GM21528 (cell line): Measurements from ENCODE around the gene DEF6.
"Not testable (repeated sequence)": the region's sequence is repeated elsewhere in the genome, so short reads cannot be mapped to it uniquely, and the experiment has no call there.

Experiments used
- ATAC-seq: cut with Tn5 transposase; IDR thresholded peaks from one replicate; pipeline ENCODE4 v1.9.1; 2021; ENCODE audit warnings: mild to moderate bottlenecking, moderate library complexity; ENCODE audit not compliant: unreplicated experiment, low FRiP score

Gene DEF6

DNA sequence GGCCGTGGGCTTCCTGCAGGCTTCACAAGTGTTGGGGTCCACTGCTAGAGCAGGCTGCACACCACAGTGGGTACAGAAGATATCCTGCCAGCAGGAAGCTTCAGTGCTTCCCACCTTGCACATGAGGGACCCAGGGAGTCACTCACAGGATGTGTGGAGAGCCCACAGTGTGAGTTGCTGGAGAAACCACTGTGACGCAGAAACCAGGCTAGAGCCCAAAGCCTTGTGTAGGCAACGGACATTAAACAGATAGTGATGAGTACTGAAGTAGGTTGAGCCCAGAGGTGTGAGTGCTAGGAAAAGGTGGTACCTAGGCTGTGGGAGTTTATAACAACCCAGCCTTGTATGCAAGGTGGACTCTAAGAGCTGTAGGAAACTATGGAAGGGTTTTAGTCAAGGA is 18.9 kb upstream of the DEF6 start:
- no peak for ATAC-seq

DNA sequence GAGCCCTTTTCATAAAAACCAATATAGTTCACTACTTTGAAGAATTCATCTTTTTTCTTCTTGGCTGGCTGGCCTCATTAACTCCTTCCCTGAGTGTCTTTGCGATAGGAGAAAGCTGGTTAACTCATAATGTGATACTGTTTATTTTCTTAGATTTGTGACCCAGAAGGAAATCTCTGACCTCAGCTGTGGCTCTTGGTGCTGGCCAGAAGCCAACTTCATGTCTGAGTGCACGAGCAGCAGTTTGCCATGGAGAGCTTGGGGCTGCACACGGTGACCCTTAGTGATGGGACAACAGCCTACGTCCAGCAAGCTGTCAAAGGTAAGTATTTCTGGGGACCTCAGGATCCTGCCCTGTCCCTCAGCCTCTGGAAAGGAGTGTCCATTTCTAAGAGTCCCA is 16.7 kb upstream of the DEF6 start:
- no peak for ATAC-seq

DNA sequence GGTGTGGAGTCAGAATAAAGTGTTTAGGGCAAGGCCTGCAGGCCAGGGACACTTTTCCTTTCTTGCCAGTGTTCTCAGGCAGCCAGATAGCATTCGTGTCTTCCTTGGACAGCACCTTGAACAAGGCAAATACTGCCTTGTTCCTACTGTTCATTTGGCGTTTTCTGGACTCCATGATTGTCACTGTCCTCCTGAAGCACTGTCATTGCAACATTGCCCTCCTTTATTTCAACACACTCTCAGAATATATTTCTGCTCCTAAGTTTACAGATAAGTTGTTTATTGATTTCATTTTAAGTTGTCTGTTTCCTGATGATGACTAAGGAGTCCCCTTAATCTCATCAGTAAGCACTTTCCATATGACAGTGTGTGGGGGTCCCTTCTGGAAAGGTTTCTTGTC is 15.1 kb upstream of the DEF6 start:
- no peak for ATAC-seq

DNA sequence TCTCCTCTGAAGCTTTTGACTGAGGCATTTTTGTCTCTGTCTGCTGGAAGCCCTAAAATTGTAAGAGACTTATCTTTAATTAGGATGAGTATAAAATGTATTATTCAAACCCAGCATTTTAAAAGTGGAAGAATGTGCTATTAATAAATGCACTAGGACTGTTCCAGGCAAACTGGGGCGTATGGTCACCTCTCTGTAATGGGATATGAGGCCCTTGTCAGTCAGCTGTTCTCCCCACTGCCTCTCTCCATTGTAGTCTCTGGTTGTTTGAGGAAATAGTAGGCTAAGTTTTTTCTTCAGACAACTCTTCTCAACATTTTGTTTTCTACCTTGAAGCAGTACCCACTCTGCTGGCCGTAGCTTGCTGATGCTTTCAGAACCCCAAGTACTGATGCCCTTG is 14.3 kb upstream of the DEF6 start:
- no peak for ATAC-seq

DNA sequence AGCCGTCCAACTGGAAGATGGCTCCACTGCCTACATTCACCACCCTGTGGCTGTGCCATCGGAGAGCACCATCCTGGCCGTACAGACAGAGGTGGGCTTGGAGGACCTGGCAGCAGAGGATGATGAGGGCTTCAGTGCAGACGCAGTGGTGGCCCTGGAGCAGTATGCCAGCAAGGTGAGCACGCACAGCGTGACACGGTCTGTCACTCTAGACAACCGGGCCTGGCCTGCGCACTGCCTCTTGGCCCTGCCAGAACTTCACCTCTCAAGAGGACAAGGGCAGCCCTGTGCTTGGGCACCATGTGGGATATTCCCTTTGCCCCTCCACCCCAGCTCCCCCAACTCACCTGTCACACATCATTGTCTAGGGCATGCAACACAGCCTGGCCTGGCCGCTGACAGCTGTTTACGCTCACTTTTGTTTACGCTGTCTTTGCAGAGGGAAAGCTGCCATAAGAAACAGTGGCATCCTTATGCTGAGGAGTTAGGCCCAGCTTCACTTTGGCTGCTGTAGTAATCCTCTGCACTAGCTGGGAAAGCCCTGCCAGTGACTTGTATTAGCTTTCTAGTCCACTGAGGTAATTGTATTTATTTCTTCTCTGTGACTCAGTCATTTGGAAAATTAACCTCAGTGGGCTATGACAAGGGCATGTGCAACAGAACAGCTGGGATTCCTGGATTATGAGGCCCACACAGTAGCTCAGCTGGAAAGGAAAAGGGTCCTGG is 9.8 kb upstream of the DEF6 start:
- no peak for ATAC-seq

DNA sequence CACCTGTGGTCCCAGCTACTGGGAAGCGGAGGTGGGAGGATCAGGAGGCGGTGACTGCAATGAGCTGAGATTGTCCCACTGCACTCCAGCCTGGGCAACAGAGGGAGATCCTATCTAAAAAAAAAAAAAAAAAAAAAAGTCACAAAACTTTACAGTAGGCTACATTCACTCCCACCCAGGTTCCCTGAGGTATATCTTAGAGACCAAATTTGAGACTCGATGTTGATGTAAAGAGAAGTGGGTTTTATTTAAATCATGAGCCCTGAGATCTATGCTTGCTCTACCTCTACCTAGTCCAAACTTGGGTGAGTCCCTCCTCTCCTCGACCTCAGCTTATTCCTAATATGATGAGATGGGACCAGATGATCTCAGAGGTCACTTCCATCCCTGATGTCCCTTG is 8.8 kb upstream of the DEF6 start:
- no peak for ATAC-seq

DNA sequence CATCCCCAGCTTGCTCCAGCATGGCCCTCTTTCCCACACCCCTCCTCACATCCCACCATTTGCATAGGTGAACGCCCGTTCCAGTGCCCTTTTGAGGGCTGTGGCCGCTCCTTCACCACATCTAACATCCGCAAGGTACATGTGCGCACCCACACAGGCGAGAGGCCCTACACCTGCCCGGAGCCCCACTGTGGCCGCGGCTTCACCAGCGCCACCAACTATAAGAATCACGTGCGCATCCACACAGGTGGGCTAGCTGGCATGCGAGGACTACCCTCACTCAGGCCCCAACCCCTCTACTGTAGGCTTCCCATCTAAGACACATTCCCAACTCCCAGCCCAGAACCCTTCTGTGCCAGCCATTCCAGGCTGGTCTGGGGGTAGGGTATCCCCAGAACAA is 6.1 kb upstream of the DEF6 start:
- ATAC-seq, result no peak

DNA sequence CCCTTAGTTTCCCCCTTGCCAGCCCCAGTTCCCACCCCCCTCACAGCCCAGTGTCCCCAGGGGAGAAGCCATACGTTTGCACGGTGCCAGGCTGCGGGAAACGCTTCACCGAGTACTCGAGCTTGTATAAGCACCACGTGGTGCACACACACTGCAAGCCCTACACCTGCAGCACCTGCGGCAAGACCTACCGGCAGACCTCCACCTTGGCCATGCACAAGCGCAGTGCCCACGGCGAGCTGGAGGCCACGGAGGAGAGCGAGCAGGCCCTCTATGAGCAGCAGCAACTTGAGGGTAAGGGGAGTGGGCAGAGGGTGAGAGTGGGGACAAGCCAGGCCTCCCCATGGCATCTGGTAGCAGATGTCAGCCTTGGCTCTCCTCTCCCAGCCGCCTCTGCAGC is 5.1 kb upstream of the DEF6 start:
- no peak for ATAC-seq

DNA sequence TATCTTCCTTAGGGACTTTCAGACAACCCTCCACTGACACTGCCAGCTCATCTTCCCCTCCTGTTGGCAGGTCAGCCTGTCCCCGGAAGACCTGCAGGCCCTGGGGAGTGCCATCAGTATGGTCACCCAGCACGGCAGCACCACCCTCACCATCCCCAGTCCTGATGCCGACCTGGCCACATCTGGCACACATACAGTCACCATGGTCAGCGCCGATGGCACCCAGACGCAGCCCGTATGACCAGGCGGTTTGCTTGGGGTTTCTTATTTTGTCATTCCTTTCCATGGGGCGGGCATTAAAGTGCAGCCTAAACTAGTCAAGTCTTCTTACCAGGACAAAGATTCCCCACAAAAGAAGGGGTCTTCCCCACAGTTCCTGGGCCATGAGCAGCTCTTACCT is 3.9 kb upstream of the DEF6 start:
- no peak for ATAC-seq

DNA sequence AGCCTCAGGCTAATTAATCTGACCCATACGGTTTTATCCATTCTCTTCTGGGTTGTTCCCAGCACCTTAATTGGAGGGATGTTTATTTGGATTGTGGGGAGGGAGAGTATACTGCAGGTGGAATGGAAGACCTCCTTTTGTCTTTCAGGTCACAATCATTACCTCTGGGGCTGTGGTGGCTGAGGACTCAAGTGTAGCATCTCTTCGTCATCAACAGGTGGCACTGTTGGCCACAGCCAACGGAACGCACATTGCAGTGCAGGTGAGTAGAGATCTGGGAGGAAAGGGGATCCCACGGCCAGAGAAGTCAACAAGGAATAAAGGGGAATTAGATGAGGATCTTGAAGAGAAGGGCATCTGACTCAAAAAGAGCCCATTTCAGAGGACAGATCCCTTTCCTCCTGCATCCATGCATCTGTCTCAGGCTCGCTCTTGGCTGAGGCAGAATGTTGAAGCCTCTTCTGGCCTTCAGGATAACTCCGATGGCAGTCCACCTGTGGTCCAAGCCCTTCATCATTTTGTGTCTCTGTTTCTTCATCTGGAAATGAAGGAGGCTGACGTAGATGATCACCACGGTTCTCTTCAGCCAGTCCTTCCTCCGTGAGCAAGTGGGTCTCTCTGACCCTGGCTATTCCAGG is 3.2 kb upstream of the DEF6 start:
- no peak for ATAC-seq

DNA sequence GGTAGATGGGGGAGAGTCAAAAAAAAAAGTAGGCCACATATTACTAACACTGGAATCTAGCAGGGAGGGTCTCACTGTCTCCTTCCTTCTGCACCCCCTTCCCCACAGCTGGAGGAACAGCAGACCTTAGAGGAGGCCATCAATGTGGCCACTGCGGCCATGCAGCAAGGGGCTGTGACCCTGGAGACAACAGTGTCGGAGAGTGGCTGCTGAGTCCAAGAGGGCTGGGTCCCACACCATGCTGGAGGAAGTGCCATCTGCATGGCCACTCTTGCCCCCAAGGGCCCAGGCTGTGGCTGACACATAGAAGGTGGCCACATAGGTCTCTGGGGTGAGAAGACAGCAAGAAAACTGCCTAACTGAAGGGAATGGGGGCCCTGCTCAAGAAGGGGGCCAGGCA is 2.6 kb upstream of the DEF6 start:
- ATAC-seq, result no peak

DNA sequence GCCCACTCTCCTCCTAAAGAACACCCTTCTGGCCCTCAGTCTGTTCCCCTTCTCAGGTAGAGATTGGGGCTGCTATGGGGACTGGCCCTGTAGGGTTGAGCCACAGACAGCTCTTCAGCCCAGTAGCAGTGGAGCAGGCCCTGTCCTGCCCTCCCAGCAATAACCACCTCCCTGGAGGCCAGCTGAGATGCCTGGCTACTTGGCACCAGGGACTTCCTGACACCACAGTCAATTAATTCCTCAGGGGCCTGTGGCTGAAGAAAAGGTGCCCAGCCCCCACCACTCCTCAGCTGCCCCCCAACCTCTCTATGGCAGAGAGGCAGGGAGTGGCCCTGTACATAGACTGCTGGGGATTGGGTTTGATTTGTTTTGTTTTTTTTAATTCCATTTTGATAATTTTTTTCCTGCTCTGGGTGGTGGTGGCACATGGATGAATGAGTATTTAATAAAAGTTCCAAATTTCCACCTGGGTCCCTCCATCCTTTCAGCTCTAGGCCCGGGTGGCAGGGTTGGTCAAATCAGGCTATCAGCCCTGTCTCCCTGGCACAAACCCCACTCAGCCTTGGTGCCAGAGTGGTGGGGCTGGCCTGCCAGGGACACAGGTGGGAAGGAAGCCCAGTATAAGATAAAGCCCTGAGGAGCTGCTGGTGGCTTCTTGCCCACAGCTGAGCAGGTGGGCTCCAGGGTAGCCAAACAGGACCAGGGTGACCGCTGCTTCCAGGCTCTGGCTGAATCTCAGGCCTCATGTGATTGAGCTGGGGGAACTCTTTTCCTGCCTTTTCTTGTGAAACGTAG is 1.9 kb upstream of the DEF6 start:
- ATAC-seq, result no peak

DNA sequence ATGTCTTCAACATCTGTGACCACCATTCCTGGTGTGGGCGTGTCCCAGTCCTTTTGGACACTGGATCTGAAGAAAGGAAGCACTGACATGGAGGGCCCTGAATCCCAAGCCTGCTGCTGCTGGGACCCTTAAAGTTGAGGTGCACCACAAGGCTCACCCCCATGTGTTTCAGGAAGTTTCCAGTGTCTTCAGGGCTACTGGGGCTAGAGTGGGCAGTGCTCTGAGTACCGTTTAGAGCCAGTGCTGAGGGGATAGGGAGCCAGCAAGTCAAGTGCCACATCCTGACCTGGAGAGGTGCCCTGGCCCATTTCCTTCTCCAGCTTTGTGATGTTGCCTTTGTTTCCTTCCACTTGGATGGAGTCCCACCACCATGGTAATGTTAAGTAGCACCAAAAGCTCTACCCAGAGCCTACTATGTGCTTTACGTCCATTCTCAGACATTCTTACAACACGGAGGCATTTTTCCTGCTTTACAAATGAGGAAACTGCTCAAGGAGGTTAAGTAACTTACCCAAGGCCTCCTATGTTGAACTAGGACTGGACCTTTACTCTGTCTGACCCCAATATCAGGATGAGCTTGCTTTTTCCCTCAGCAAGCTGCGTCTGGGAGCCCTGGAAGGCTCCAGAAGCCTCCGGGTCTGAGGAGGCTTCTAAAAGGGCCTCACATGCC is 552 bp upstream of the DEF6 start:
- ATAC-seq, result no peak

DNA sequence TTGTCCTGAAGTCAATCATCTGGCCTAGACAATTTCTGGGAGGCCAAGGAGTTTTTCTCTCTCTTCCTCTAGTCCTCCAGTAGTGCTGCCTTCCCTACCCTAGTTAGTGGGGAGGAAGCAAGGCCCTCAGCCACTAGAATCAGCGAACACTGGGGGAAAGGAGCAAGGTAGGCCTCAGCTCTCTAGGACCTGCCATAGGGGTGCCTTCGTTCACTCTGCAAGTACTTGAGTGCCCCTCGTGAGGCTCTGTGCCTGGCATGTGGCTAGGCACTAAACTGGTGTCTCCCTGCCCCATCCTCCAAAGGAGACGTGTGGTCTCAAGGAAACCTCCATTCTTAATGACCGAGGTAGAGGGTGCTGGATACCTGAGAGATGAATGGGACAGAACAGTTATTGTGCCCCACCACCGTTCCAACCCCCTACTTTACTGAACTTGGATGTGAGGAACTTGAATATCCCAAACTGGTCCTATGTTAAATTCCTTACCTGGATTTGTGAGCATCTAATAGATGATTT is 1.1 kb downstream of the DEF6 start:
- ATAC-seq, result no peak

DNA sequence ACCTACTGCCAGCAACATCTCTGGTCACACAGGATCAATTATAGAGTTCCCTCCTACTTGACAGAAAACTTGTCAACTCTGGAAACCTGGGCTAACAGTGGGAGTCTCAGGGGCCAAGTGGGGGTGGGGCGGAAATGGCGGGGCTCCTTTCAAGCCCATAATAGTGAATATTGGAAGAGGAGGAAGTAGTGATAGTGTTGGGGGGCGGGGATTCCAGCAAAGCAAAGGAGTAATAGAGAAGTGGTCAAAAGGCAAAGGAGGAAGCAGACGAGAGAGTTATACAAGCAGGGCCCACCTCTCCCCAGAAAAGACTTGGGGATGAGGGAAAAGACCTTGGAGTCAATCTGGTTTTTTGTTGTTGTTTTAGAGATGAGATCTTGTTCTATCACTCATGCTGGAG is 2.1 kb downstream of the DEF6 start:
- ATAC-seq, result no peak

DNA sequence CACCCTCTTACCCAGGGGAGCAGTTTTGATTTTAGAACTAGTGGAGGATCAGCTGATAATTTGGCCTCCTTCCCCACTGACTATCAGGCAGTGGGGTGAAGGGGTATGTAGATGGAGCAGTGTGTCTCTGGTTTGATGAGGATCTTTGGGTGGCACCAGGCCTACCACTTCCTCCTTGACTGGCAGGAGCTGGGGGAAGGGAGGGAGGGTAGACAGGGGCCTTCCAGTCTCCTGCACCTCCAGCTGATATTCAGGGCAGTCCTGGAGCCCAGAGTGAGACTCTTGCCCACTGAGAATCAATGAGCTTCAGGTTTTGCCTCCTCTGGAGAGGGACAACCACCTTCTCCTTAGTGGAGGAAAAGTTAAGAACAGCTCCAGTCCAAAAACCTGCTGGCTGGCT is 3.2 kb downstream of the DEF6 start:
- no peak for ATAC-seq

DNA sequence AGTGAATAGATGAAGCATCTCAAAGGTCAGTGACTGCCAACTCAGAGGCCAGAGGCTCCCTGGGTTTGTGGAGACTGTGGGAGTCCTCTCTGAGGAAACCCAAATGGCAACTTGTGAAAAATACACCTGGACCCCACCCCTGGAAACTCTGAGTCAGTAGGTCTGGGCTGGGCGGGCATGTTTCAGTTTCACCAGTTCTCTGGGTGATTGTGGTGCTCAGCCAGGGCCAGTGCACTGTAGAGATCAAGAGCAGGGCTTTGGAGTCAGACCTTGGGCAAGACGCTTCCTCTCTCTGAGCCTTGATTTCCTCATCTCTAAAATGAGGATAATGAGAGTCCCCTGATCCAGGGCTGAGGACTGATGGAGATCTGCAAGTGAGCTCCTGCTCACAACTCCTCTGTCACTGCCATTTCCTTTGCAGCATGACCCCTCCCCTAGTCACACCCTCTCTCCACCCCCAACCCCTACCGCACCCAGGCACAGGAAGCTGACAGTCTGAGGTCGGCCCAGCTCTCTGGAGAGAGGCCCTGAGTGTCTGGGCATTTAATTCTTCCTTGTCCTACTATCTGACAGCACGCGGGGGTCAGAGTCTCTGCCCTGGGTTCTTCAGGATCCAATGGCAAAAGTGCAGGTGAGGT is 5.1 kb downstream of the DEF6 start:
- ATAC-seq, result peak; percentile 78

DNA sequence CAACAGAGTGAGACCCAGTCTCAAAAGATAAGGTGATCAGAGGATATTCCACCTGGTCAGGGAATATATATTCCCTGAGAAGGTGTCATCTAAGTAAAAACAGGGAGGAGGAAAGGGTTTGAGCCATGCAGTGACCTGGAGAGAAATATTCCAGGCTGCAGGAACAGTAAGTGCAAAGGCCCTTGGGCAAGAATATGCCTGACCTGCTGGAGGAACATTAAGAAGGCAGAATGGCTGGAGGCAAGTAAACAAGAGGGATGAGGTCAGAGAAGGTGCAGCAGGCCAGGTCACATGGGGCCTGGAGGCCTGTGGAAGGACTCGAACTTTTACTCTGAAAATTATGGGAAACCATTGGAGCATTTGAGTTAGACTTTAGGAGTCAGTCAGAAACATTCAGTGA is 6.7 kb downstream of the DEF6 start:
- ATAC-seq, result no peak

DNA sequence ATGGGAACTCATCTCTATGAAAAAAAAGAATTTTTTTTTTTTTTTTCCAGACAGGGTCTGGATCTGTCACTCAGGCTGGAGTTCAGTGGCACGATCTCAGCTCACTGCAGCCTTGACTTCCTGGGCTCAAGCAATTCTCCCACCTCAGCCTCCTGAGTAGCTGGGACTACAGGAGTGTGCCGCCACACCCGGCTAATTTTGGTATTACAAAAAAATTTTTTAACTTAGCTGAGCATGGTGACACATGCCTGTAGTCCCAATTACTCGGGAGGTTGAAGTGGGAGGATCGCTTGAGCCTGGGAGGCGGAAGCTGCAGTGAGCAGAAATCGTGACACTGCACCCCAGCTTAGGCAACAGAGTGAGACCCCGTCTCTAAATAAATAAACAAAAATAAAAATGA is 7.5 kb downstream of the DEF6 start:
- no peak for ATAC-seq

DNA sequence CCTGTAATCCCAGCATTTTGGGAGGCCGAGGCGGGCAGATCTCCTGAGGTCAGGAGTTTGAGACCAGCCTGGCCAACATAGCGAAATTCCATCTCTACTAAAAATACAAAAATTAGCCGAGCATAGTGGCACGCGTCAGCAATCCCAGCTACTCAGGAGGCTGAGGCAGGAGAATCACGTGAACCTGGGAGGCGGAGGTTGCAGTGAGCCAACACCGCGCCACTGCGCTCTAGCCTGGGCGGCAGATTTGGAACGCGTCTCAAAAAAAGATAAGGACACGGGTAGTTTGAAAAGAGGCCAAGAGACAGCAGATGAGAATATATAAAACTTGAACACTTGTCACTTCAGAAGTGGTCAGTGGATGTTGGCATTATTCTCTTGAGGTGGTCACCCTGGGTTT is 9.5 kb downstream of the DEF6 start:
- not testable (repeated sequence) for ATAC-seq

DNA sequence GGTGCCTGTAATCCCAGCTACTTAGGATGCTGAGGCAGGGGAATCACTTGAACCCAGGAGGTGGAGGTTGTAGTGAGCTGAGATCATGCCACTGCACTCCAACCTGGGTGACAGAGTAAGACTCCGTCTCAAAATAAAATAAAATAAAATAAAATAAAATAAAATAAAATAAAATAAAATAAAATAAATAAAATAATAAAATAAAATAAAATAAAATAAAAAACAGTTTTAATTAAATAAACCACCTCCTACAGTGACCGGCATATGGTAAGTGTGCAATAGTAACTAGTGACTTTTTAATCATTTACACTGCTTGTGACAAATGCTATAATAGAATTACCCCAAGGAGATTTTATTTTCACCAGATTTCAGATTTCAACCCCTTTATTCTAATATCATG is 10.9 kb downstream of the DEF6 start:
- not testable (repeated sequence) for ATAC-seq
